HUES6 (cell line): ENCODE results near the gene KIAA1958.

ENCODE experiments used
- H3K27ac ChIP-seq: 2 replicates; pipeline ENCODE4 v1.7.0; 2013; ENCODE audit warnings: low read depth, mild to moderate bottlenecking, low read length, inconsistent platforms
- H3K27me3 ChIP-seq: 2 replicates; pipeline ENCODE4 v1.6.1; 2013; ENCODE audit warnings: low read length; ENCODE audit not compliant: control insufficient read depth, insufficient read depth
- H3K36me3 ChIP-seq: 2 replicates; pipeline ENCODE4 v1.6.1; 2013; ENCODE audit warnings: low read length; ENCODE audit not compliant: control insufficient read depth, insufficient read depth
- H3K4me1 ChIP-seq: 2 replicates; pipeline ENCODE4 v1.6.1; 2013; ENCODE audit warnings: low read length; ENCODE audit not compliant: control insufficient read depth, insufficient read depth
- H3K4me3 ChIP-seq: 2 replicates; pipeline ENCODE4 v1.5.1; 2013; ENCODE audit warnings: low read depth, low read length
- H3K9ac ChIP-seq: one replicate; pipeline ENCODE4 v1.6.1; 2013; ENCODE audit warnings: mild to moderate bottlenecking, low read length
- H3K9me3 ChIP-seq: 2 replicates; pipeline ENCODE4 v1.6.1; 2013; ENCODE audit warnings: low read depth, low read length; ENCODE audit not compliant: control insufficient read depth, insufficient read depth

Gene KIAA1958

GRCh38 chr9:112555101-112555643 is 68.5 kb downstream of the KIAA1958 start:
- H3K36me3 ChIP-seq: no peaks in the 10 kb centered on the region
- H3K9ac ChIP-seq: no peak overlapping the region
- peaks cover 38% of the 10 kb centered on the region for H3K4me1 ChIP-seq
- no peak overlapping the region for H3K27ac ChIP-seq
- no peak overlapping the region for H3K4me3 ChIP-seq
- no peaks in the 10 kb centered on the region for H3K9me3 ChIP-seq
- H3K27me3 ChIP-seq: no peaks in the 10 kb centered on the region

DNA sequence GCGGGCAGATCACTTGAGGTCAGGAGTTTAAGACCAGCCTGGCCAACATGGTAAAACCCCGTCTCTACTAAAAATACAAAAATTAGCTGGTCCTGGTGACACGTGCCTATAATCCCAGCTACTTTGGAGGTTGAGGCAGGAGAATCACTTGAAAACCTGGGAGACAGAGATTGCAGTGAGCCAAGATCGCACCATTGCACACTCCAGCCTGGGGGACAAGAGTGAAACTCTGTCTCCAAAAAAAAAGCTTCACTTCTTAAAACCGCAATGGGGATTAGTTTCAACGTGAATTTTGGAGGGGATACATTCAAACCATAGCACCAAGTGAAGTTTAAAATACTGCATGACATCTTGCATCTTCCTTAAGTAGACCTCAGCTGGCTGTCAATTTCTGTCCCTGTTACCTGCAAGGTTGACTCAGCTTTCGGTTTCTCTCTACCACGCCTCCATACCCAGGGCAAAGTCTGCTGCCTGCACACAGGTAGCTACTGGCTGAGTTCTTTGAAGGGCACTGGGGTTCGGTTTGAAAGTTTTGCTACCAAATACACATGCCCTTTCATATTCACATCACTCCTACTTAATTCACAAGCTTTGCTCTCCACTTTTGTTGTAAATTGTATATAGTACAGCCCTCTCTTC is 69.3 kb downstream of the KIAA1958 start:
- no peaks in the 10 kb centered on the region for H3K36me3 ChIP-seq
- H3K4me3 ChIP-seq: no peak overlapping the region
- peaks cover 32% of the 10 kb centered on the region for H3K4me1 ChIP-seq
- H3K9ac ChIP-seq: no peak overlapping the region
- no peaks in the 10 kb centered on the region for H3K27me3 ChIP-seq
- H3K27ac ChIP-seq: no peak overlapping the region
- H3K9me3 ChIP-seq: no peaks in the 10 kb centered on the region

DNA sequence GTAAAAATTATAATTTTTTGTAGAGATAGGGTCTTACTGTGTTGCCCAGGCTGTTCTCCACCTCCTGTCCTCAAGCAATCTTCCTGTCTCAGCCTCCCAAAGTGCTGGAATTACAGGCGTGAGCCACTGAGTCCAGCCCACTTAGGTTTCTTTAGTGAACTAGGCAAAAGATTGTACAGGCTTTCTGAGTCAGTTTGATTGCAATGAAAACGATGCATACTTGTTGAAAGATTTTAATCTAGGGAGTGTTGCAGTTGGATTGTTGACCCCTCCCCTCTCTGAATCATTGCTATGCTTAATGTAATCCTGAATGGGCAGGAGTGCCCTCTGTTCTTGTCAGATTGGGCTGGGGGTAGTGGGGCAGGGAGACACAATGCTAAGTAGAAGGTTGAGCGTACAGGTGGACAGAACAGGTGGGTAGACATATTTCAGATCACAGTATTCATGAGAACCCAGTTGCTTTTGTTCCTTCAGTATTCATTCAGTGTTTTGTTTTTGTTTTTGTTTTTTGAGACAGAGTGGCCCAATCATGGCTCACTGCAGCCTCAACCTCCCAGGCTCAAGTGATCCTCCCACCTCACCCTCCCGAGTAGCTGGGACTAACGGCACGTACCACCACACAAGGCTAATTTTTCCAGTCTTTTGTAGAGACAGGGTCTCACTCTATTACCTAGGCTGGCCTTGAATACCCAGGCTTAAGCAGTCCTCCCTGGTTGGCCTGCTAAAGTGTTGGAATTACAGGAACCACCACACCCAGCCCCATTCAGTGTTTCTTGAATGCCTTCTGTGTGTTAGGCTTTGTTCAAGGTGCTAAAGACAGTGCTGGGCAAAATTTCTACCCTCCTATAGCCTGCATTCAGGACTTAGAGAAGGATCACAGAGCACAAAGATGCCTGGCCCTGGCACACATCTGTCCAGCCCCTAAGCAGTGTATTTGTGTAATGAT is 70.1 kb downstream of the KIAA1958 start:
- no peak overlapping the region for H3K9ac ChIP-seq
- H3K27me3 ChIP-seq: no peaks in the 10 kb centered on the region
- H3K9me3 ChIP-seq: no peaks in the 10 kb centered on the region
- no peak overlapping the region for H3K4me3 ChIP-seq
- H3K27ac ChIP-seq: no peak overlapping the region
- H3K36me3 ChIP-seq: no peaks in the 10 kb centered on the region
- peaks cover 24% of the 10 kb centered on the region for H3K4me1 ChIP-seq

DNA sequence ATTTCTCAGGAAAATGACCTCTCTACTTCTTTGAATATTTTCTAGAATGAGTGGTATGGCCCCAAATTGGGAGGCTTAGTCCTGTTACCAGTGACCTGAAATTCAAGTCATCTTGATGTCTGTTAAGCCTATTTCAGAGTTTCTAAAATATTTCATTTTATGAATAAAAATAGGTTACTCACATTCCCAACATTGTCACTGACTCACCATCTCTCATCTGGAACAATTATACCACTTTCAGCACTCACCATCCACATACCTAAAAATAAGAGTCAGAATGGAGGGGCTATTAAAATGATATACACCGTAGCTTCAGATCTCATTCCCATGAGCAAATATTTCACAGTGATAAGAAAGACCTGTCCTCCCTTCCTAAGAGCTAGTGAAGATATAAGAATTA is 71.8 kb downstream of the KIAA1958 start:
- H3K4me1 ChIP-seq: peaks cover 13% of the 10 kb centered on the region
- no peak overlapping the region for H3K4me3 ChIP-seq
- H3K9ac ChIP-seq: no peak overlapping the region
- no peaks in the 10 kb centered on the region for H3K36me3 ChIP-seq
- no peak overlapping the region for H3K27ac ChIP-seq
- no peaks in the 10 kb centered on the region for H3K9me3 ChIP-seq
- H3K27me3 ChIP-seq: no peaks in the 10 kb centered on the region

- H3K9ac ChIP-seq: no peak overlapping the region
These were observed 72.4 kb downstream of the KIAA1958 start for GRCh38 chr9:112558978-112559377.

GRCh38 chr9:112559629-112560413 is 73.2 kb downstream of the KIAA1958 start:
- Histone ChIP-seq H3K27me3 (no peaks in the 10 kb centered on the region), H3K36me3 (no peaks in the 10 kb centered on the region), H3K9me3 (no peaks in the 10 kb centered on the region), H3K4me3 (no peak overlapping the region), H3K4me1 (peaks cover 13% of the 10 kb centered on the region), H3K9ac (no peak overlapping the region), H3K27ac (no peak overlapping the region)

More at GRCh38 chr9:112558978-112559377, 72.4 kb downstream of the KIAA1958 start:
- H3K4me3 ChIP-seq: no peak overlapping the region
- H3K9me3 ChIP-seq: no peaks in the 10 kb centered on the region
- no peaks in the 10 kb centered on the region for H3K36me3 ChIP-seq
- H3K4me1 ChIP-seq: peaks cover 13% of the 10 kb centered on the region
- no peaks in the 10 kb centered on the region for H3K27me3 ChIP-seq
- H3K27ac ChIP-seq: no peak overlapping the region

DNA sequence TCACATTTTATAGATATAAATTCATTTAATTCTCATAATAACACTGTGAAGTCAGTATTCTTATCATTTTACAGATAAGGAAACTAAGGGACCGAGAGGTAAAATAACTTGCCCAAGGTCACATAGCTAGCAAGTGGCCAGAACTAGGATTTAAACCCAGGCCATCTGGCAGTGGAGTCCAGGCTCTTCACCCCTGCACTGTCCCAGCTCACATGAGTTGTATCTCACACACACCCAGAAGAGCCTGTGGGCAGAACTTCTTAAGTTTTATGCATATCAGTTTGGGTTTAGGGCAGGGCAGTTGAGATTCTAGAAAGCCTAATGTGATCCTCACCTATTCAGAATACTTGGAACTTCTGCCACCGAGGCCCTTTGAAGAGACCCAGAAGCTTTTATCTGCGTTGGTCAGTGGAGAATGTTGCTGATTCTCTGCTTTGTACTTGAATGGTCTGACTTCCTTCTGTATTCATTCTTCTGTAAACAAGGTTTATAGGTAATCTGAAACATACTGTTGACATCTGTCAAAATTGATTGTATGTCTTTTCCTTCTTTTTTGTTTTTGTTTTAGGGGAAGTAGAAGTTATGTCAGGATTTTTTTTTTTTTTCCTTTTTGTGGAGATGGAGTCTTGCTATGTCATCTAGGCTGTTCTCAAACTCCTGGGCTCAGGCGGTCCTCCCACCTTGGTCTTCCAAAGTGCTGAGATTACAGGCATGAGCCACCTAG is 75.8 kb downstream of the KIAA1958 start:
- H3K36me3 ChIP-seq: no peaks in the 10 kb centered on the region
- no peak overlapping the region for H3K27ac ChIP-seq

GRCh38 chr9:112569186-112569585 is 82.6 kb downstream of the KIAA1958 start:
- H3K27me3 ChIP-seq: no peaks in the 10 kb centered on the region
- H3K9me3 ChIP-seq: no peaks in the 10 kb centered on the region
- no peaks in the 10 kb centered on the region for H3K4me1 ChIP-seq
- H3K9ac ChIP-seq: no peak overlapping the region
- H3K27ac ChIP-seq: no peak overlapping the region
- H3K36me3 ChIP-seq: peaks cover under 1% of the 10 kb centered on the region; the same call in 1 of the 2 replicates
- no peak overlapping the region for H3K4me3 ChIP-seq

More for the DNA sequence above, 75.8 kb downstream of the KIAA1958 start:
- no peak overlapping the region for H3K9ac ChIP-seq
- no peak overlapping the region for H3K4me3 ChIP-seq
- H3K27me3 ChIP-seq: no peaks in the 10 kb centered on the region
- no peaks in the 10 kb centered on the region for H3K9me3 ChIP-seq
- H3K4me1 ChIP-seq: peaks cover 6% of the 10 kb centered on the region; the same call in 1 of the 2 replicates

GRCh38 chr9:112570671-112571167 is 84.1 kb downstream of the KIAA1958 start:
- Histone ChIP-seq H3K27ac (no peak overlapping the region), H3K4me3 (no peak overlapping the region), H3K27me3 (no peaks in the 10 kb centered on the region), H3K9me3 (no peaks in the 10 kb centered on the region), H3K4me1 (no peaks in the 10 kb centered on the region), H3K9ac (no peak overlapping the region), H3K36me3 (peaks cover 13% of the 10 kb centered on the region)
